HEK293 (cell line): ENCODE data around the gene WDR88.

Experiments
- CTCF ChIA-PET: fragments of 350-600 bp; formaldehyde crosslinking; extraction: SDS; loops from one replicate; lab custom pipeline; 2021; ENCODE audit warnings: antibody characterized with exemption; lab: Yijun Ruan, JAX
- POLR2A ChIA-PET: fragments of 300-600 bp; formaldehyde crosslinking; extraction: SDS; loops from one replicate; lab custom pipeline; 2020; ENCODE audit warnings: antibody characterized with exemption, inconsistent platforms; lab: Yijun Ruan, JAX
- H3K27ac ChIP-seq: fragments of 200-500 bp; sonication (Bioruptor generic); 2 replicates; pipeline ENCODE4 v1.5.1; 2014; ENCODE audit warnings: low read depth, low read length, control low read depth, inconsistent platforms; ENCODE audit errors: extremely low read depth
- H3K36me3 ChIP-seq, 2 experiments: fragments of 200-500 bp in 1 of 2; sonication (Bioruptor generic) in 1 of 2; 1 replicate in 1 of 2; 2 replicates in 1 of 2; pipeline ENCODE4 v1.5.1; 2014 to 2017; ENCODE audit warnings: inconsistent platforms in 2 of 2, low read length in 2 of 2; ENCODE audit not compliant: control insufficient read depth in 2 of 2, insufficient read depth in 1 of 2
- H3K4me1 ChIP-seq: fragments of 200-500 bp; sonication (Bioruptor generic); 2 replicates; pipeline ENCODE4 v1.5.1; 2014; ENCODE audit warnings: mild to moderate bottlenecking, low read length, inconsistent platforms; ENCODE audit not compliant: control insufficient read depth, insufficient read depth
- H3K4me3 ChIP-seq: 2 replicates; pipeline ENCODE4 v1.5.1; 2011; ENCODE audit warnings: low read depth, mild to moderate bottlenecking, control low read depth, low read length, moderate library complexity
- H3K9me3 ChIP-seq: fragments of 200-500 bp; sonication (Bioruptor generic); 2 replicates; pipeline ENCODE4 v1.5.1; 2014; ENCODE audit warnings: low read depth, low read length, inconsistent platforms; ENCODE audit not compliant: control insufficient read depth, insufficient read depth
- EGR2 ChIP-seq: fragments of 450-650 bp; formaldehyde crosslinking; IDR thresholded peaks from 2 replicates; pipeline ENCODE4 v1.5.1; 2016; ENCODE audit warnings: low read depth, missing biosample characterization, missing genetic modification characterization
- GFI1B ChIP-seq: fragments of 450-650 bp; formaldehyde crosslinking; IDR thresholded peaks from 2 replicates; pipeline ENCODE4 v1.5.1; 2016; ENCODE audit warnings: missing biosample characterization, missing genetic modification characterization
- KLF1 ChIP-seq: fragments of 450-650 bp; formaldehyde crosslinking; IDR thresholded peaks from 2 replicates; pipeline ENCODE4 v1.5.1; 2016; ENCODE audit warnings: missing biosample characterization, missing genetic modification characterization
- REST ChIP-seq: fragments of 450-650 bp; formaldehyde crosslinking; IDR thresholded peaks from 2 replicates; pipeline ENCODE4 v1.5.1; 2016; ENCODE audit warnings: missing biosample characterization, missing genetic modification characterization
- SETDB1 ChIP-seq: IDR thresholded peaks from one replicate; pipeline ENCODE4 v1.6.1; 2017; ENCODE audit warnings: mild to moderate bottlenecking, low read length, moderate library complexity, mixed read lengths; ENCODE audit not compliant: insufficient read length
- SP3 ChIP-seq: fragments of 450-650 bp; formaldehyde crosslinking; IDR thresholded peaks from 2 replicates; pipeline ENCODE4 v1.5.1; 2016; ENCODE audit warnings: missing biosample characterization, missing genetic modification characterization
- ZBTB10 ChIP-seq: fragments of 450-650 bp; formaldehyde crosslinking; IDR thresholded peaks from 2 replicates; pipeline ENCODE4 v1.5.1; 2016; ENCODE audit warnings: missing biosample characterization, missing genetic modification characterization
- ZBTB26 ChIP-seq: fragments of 450-650 bp; formaldehyde crosslinking; optimal IDR thresholded peaks from 2 replicates; pipeline ENCODE3; 2016; ENCODE audit warnings: missing biosample characterization, mild to moderate bottlenecking, missing genetic modification characterization
- ZBTB49 ChIP-seq: fragments of 450-650 bp; formaldehyde crosslinking; IDR thresholded peaks from 2 replicates; pipeline ENCODE4 v1.5.1; 2016; ENCODE audit warnings: missing biosample characterization, missing genetic modification characterization, low read depth
- ZBTB7A ChIP-seq: fragments of 450-650 bp; formaldehyde crosslinking; IDR thresholded peaks from 2 replicates; pipeline ENCODE4 v1.5.1; 2016; ENCODE audit warnings: low read depth, missing biosample characterization, missing genetic modification characterization
- ZEB2 ChIP-seq: fragments of 450-650 bp; formaldehyde crosslinking; IDR thresholded peaks from 2 replicates; pipeline ENCODE4 v1.5.1; 2016; ENCODE audit warnings: missing biosample characterization, missing genetic modification characterization
- ZFHX2 ChIP-seq: fragments of 450-650 bp; formaldehyde crosslinking; conservative IDR thresholded peaks from 2 replicates; pipeline ENCODE4 v1.5.1; 2016; ENCODE audit warnings: missing biosample characterization, missing genetic modification characterization
- ZIC2 ChIP-seq: fragments of 450-650 bp; formaldehyde crosslinking; IDR thresholded peaks from 2 replicates; pipeline ENCODE4 v1.5.1; 2016; ENCODE audit warnings: missing biosample characterization, missing genetic modification characterization
- ZNF211 ChIP-seq: fragments of 450-650 bp; formaldehyde crosslinking; IDR thresholded peaks from 2 replicates; pipeline ENCODE4 v1.5.1; 2016; ENCODE audit warnings: low read depth, missing biosample characterization, missing genetic modification characterization
- ZNF223 ChIP-seq: fragments of 450-650 bp; formaldehyde crosslinking; IDR thresholded peaks from 2 replicates; pipeline ENCODE4 v1.5.1; 2016; ENCODE audit warnings: missing biosample characterization, missing genetic modification characterization
- ZNF248 ChIP-seq: fragments of 450-650 bp; formaldehyde crosslinking; IDR thresholded peaks from 2 replicates; pipeline ENCODE4 v1.5.1; 2017; ENCODE audit warnings: missing biosample characterization, missing genetic modification characterization
- ZNF37A ChIP-seq: fragments of 450-650 bp; IDR thresholded peaks from 2 replicates; pipeline ENCODE4 v1.5.1; 2018; ENCODE audit warnings: missing biosample characterization, missing genetic modification characterization
- ZNF433 ChIP-seq: fragments of 450-650 bp; formaldehyde crosslinking; IDR thresholded peaks from 2 replicates; pipeline ENCODE4 v1.5.1; 2016; ENCODE audit warnings: missing biosample characterization, missing genetic modification characterization, low read depth
- ZNF521 ChIP-seq: fragments of 450-650 bp; formaldehyde crosslinking; IDR thresholded peaks from 2 replicates; pipeline ENCODE4 v1.5.1; 2017; ENCODE audit warnings: missing biosample characterization, mild to moderate bottlenecking, missing genetic modification characterization
- ZNF529 ChIP-seq: fragments of 450-650 bp; formaldehyde crosslinking; IDR thresholded peaks from 2 replicates; pipeline ENCODE4 v1.5.1; 2017; ENCODE audit warnings: missing genetic modification characterization, missing biosample characterization; ENCODE audit not compliant: insufficient replicate concordance
- ZNF561 ChIP-seq: fragments of 450-650 bp; IDR thresholded peaks from 2 replicates; pipeline ENCODE4 v1.5.1; 2018; ENCODE audit warnings: missing biosample characterization, missing genetic modification characterization, borderline replicate concordance
- ZNF571 ChIP-seq: fragments of 450-650 bp; formaldehyde crosslinking; IDR thresholded peaks from 2 replicates; pipeline ENCODE4 v1.5.0; 2017; ENCODE audit warnings: missing biosample characterization, missing genetic modification characterization
- ZNF624 ChIP-seq: fragments of 450-650 bp; formaldehyde crosslinking; IDR thresholded peaks from 2 replicates; pipeline ENCODE4 v1.5.1; 2017; ENCODE audit warnings: missing biosample characterization, missing genetic modification characterization
- ZNF670 ChIP-seq: fragments of 450-650 bp; formaldehyde crosslinking; IDR thresholded peaks from 2 replicates; pipeline ENCODE4 v1.5.1; 2016; ENCODE audit warnings: missing biosample characterization, missing genetic modification characterization, low read depth
- ZNF785 ChIP-seq: fragments of 450-650 bp; formaldehyde crosslinking; IDR thresholded peaks from 2 replicates; pipeline ENCODE4 v1.5.1; 2016; ENCODE audit warnings: missing biosample characterization, missing genetic modification characterization
- ZNF791 ChIP-seq: fragments of 450-650 bp; formaldehyde crosslinking; IDR thresholded peaks from 2 replicates; pipeline ENCODE4 v1.5.1; 2016; ENCODE audit warnings: missing biosample characterization, missing genetic modification characterization

WDR88 gene

GRCh38 chr19:33177417-33177979, 45.6 kb downstream of the WDR88 start (continued):
- TF ChIP-seq ZNF571 (tag by site-specific recombination): no peak
- TF ChIP-seq ZNF248: no peak
- no peak for TF ChIP-seq ZNF521 (tag by site-specific recombination)
- TF ChIP-seq SP3 (tag by site-specific recombination): no peak
- TF ChIP-seq ZNF37A: no peak

- H3K9me3 ChIP-seq: no peaks in the 10 kb centered on the region; the same call in 1 of the 2 replicates
- CTCF ChIA-PET: interaction anchor here (0.6 to 12.3 kb wide), 14 partner anchors 11 to 496 kb away, joined by 3 to 271 read pairs (median 6); partner anchors contain the start of gene WDR88
- POLR2A ChIA-PET: interaction anchor here (2.6 kb wide), 1 partner anchor 10 kb away, joined by 10 read pairs; no protein-coding TSS in a partner anchor
Observed at GRCh38 chr19:33186431-33187182, 54.7 kb downstream of the WDR88 start.

GRCh38 chr19:33187183-33187540, 55.2 kb downstream of the WDR88 start:
- POLR2A ChIA-PET: interaction anchor here (2.6 kb wide), 1 partner anchor 10 kb away, joined by 10 read pairs; no protein-coding TSS in a partner anchor
- TF ChIP-seq ZBTB10 (tag by site-specific recombination) (no peak), REST (tag by site-specific recombination) (no peak), ZBTB26 (tag by site-specific recombination) (no peak), ZNF529 (tag by site-specific recombination) (no peak), ZNF433 (tag by site-specific recombination) (0 out of 2 replicates have a peak, but pooled peaks have one; percentile 6), ZBTB7A (no peak), ZNF223 (no peak), ZNF211 (no peak), ZNF785 (tag by site-specific recombination) (no peak), ZNF791 (tag by site-specific recombination) (no peak), KLF1 (tag by site-specific recombination) (peak; percentile 47; the same call in 1 of the 2 replicates), ZBTB49 (tag by site-specific recombination) (no peak), ZEB2 (tag by site-specific recombination) (no peak), ZNF624 (tag by site-specific recombination) (no peak), ZNF670 (tag by site-specific recombination) (no peak)

More at GRCh38 chr19:33186431-33187182, 54.7 kb downstream of the WDR88 start:
- no peak overlapping the region for H3K4me3 ChIP-seq
- H3K4me1 ChIP-seq: peaks cover 5% of the 10 kb centered on the region; the same call in 1 of the 2 replicates
- H3K36me3 ChIP-seq: no peaks in the 10 kb centered on the region
- TF ChIP-seq ZIC2 (tag by site-specific recombination): peak; percentile 82
- TF ChIP-seq ZFHX2 (tag by site-specific recombination): peak; percentile 51
- TF ChIP-seq EGR2 (tag by site-specific recombination): 0 out of 2 replicates have a peak, but pooled peaks have one; percentile 26
- TF ChIP-seq SETDB1: no peak
- TF ChIP-seq ZNF561 (tag by site-specific recombination): 0 out of 2 replicates have a peak, but pooled peaks have one; percentile 52
- no peak for TF ChIP-seq GFI1B (tag by site-specific recombination)
- no peak overlapping the region for H3K27ac ChIP-seq

More at GRCh38 chr19:33187183-33187540, 55.2 kb downstream of the WDR88 start:
- Histone ChIP-seq H3K9me3 (no peaks in the 10 kb centered on the region; the same call in 1 of the 2 replicates), H3K36me3 (no peaks in the 10 kb centered on the region), H3K27ac (no peak overlapping the region), H3K4me3 (no peak overlapping the region), H3K4me1 (peaks cover 5% of the 10 kb centered on the region; the same call in 1 of the 2 replicates)
- CTCF ChIA-PET: interaction anchor here (0.6 to 12.3 kb wide), 7 partner anchors 16 to 211 kb away, joined by 3 to 271 read pairs (median 92); partner anchors contain the start of gene WDR88
